Measurements from ENCODE around the gene AVEN.
"Not testable (repeated sequence)": the region's sequence is repeated elsewhere in the genome, so short reads cannot be mapped to it uniquely, and the experiment has no call there.

Gene AVEN

GRCh38 chr15:33848011-33848410, 191.0 kb downstream of the AVEN start:
- no peak for DNase-seq (ENCODE audit: low read depth)

- no peak for DNase-seq (ENCODE audit: low read depth)
These were observed 192.1 kb downstream of the AVEN start for GRCh38 chr15:33846862-33847261.

GRCh38 chr15:33846142-33846541, 192.9 kb downstream of the AVEN start:
- DNase-seq (ENCODE audit: low read depth), result no peak

- DNase-seq (ENCODE audit: low read depth), result no peak
These were observed 194.4 kb downstream of the AVEN start for GRCh38 chr15:33844597-33844996.

- DNase-seq (ENCODE audit: low read depth), result no peak
These were observed 194.8 kb downstream of the AVEN start for GRCh38 chr15:33844186-33844585.

GRCh38 chr15:33840615-33841014, 198.4 kb downstream of the AVEN start:
- no peak for DNase-seq (ENCODE audit: low read depth)

- no peak for DNase-seq (ENCODE audit: low read depth)
These were observed 199.5 kb downstream of the AVEN start for GRCh38 chr15:33839540-33839939.

GRCh38 chr15:33837294-33837693, 201.7 kb downstream of the AVEN start:
- no peak for DNase-seq (ENCODE audit: low read depth)

GRCh38 chr15:33834892-33835743, 203.9 kb downstream of the AVEN start:
- DNase-seq (ENCODE audit: low read depth), result no peak

- DNase-seq (ENCODE audit: low read depth), result no peak
These were observed 207.4 kb downstream of the AVEN start for GRCh38 chr15:33831646-33832045.

- no peak for DNase-seq (ENCODE audit: low read depth)
These were observed 208.7 kb downstream of the AVEN start for GRCh38 chr15:33830351-33830750.

- DNase-seq (ENCODE audit: low read depth), result no peak
These were observed 212.8 kb downstream of the AVEN start for GRCh38 chr15:33826201-33826600.

GRCh38 chr15:33825453-33825852, 213.6 kb downstream of the AVEN start:
- DNase-seq (ENCODE audit: low read depth), result no peak

- DNase-seq (ENCODE audit: low read depth), result no peak
These were observed 215.9 kb downstream of the AVEN start for GRCh38 chr15:33823119-33823518.

GRCh38 chr15:33822479-33822878, 216.5 kb downstream of the AVEN start:
- no peak for DNase-seq (ENCODE audit: low read depth)

- not testable (repeated sequence) for DNase-seq (ENCODE audit: low read depth)
These were observed 219.5 kb downstream of the AVEN start for GRCh38 chr15:33819499-33819898.
